ENCODE data around the gene ALKBH7. TPM values are rescaled to one million over a fixed set of nuclear protein-coding genes. Genes with fewer than 3 reads are reported as not detected.

Gene ALKBH7
- total RNA-seq, 1 experiment from 2014 or later = 81.1 TPM

DNA sequence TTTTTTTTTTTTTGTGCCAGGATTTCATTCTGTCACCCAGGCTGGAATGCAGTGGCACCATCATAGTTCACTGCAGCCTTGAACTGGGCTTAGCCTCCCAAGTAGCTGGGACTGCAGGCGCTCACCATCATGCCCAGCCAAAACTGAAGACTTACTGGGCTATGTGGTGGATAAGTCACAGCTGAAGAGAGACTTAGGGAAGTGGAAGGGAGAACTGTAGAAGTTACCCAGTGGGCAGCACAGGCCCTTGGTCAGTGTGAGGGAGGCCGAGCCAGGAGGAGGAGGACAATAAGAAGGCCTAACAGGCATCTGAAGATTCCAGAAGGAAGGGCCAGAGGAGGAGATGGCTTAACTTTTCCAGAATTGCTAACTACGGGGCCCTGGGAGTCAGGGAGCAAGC, 7.2 kb downstream of the ALKBH7 start:
- TF ChIP-seq, protein P1, sequence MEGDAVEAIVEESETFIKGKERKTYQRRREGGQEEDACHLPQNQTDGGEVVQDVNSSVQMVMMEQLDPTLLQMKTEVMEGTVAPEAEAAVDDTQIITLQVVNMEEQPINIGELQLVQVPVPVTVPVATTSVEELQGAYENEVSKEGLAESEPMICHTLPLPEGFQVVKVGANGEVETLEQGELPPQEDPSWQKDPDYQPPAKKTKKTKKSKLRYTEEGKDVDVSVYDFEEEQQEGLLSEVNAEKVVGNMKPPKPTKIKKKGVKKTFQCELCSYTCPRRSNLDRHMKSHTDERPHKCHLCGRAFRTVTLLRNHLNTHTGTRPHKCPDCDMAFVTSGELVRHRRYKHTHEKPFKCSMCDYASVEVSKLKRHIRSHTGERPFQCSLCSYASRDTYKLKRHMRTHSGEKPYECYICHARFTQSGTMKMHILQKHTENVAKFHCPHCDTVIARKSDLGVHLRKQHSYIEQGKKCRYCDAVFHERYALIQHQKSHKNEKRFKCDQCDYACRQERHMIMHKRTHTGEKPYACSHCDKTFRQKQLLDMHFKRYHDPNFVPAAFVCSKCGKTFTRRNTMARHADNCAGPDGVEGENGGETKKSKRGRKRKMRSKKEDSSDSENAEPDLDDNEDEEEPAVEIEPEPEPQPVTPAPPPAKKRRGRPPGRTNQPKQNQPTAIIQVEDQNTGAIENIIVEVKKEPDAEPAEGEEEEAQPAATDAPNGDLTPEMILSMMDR (conservative IDR thresholded peaks at IDR 0.05; ENCODE audit: low read depth, low read length) = no peak
- TF ChIP-seq EZH2phosphoT487 (IDR thresholded peaks at IDR 0.05; ENCODE audit: borderline replicate concordance, low read length) = no peak
- TF ChIP-seq EZH2 (IDR thresholded peaks at IDR 0.05; ENCODE audit: low read length, unreplicated experiment) = no peak
- intact Hi-C loops (cut with micrococcal nuclease) = no loop called here
- Histone ChIP-seq H3K27ac (ENCODE audit: low read length) (no peak overlapping the region), H3K4me1 (ENCODE audit: insufficient read depth, low read length) (no peaks in the 10 kb centered on the region), H3K4me3 (ENCODE audit: low read length) (no peak overlapping the region), H3K9me3 (ENCODE audit: low read length) (no peaks in the 10 kb centered on the region), H3K27me3 (ENCODE audit: low read length) (no peaks in the 10 kb centered on the region), H4K20me1 (ENCODE audit: low read length) (no peaks in the 10 kb centered on the region), H3K9me2 (replicated peaks; ENCODE audit: low read length) (no peaks in the 10 kb centered on the region), H3F3A (ENCODE audit: low read length, unreplicated experiment) (no peaks in the 10 kb centered on the region), H3K79me2 (ENCODE audit: low read length) (no peaks in the 10 kb centered on the region), H2AFZ (ENCODE audit: low read length) (no peak overlapping the region), H3K36me3 (ENCODE audit: low read depth, low read length) (peaks cover 37% of the 10 kb centered on the region), H3K4me2 (ENCODE audit: low read length) (no peak overlapping the region), H3K9ac (ENCODE audit: low read length) (no peak overlapping the region)
- DNase-seq = no peak
- no TSS peak for BruUV-seq (replicated peaks)
- CTCF ChIA-PET = no interaction called here
- POLR2A ChIA-PET (ENCODE audit: unreplicated experiment) = no interaction called here
- ATAC-seq = no peak

DNA sequence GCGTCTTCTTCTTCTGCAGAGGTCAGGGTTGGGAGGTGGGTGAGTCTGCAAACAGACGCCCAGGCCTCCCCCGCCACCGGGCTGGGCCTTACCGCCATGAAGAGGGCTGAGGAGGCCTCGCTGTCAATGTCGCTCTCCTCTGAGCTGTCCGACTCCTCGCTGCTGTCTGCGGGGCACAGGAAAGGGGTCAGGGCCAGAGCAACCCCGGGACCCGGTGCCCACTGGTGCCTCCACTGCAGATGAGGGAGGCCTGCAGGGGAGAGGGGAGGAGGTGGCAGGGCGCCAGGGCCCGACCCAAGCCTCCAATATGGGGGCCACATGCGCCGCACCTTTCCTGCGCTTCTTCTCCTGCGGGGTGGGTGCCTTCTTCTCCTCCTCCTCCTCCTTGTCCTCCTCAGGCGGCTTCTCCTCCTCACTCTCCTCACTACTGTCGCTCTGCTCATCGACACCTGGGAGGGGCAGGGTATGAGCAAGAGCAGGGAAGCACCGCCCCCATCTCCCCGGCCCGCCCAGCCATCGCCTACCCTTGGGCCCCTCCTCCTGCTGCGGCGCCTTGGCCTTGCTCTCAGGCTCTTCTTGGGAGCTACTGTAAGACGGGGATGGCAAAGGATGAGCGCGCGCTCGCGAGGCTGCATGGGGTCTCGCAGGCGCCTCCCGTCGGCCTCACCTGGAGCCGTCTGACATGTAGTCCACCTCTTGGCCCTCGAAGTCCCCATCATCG, 8.6 kb downstream of the ALKBH7 start:
- Histone ChIP-seq H3K79me2 (ENCODE audit: low read length) (no peaks in the 10 kb centered on the region), H3K4me2 (ENCODE audit: low read length) (no peak overlapping the region), H3K9ac (ENCODE audit: low read length) (no peak overlapping the region), H3F3A (ENCODE audit: low read length, unreplicated experiment) (no peaks in the 10 kb centered on the region), H3K27ac (ENCODE audit: low read length) (no peak overlapping the region), H3K4me3 (ENCODE audit: low read length) (no peak overlapping the region), H3K27me3 (ENCODE audit: low read length) (no peaks in the 10 kb centered on the region), H4K20me1 (ENCODE audit: low read length) (no peaks in the 10 kb centered on the region), H3K9me2 (replicated peaks; ENCODE audit: low read length) (no peaks in the 10 kb centered on the region), H3K4me1 (ENCODE audit: insufficient read depth, low read length) (no peaks in the 10 kb centered on the region), H3K9me3 (ENCODE audit: low read length) (no peaks in the 10 kb centered on the region), H2AFZ (ENCODE audit: low read length) (no peak overlapping the region), H3K36me3 (ENCODE audit: low read depth, low read length) (peaks cover 46% of the 10 kb centered on the region)
- no peak for ATAC-seq
- BruUV-seq (replicated peaks) = no TSS peak
- TF ChIP-seq EZH2 (IDR thresholded peaks at IDR 0.05; ENCODE audit: low read length, unreplicated experiment) (no peak), EZH2phosphoT487 (IDR thresholded peaks at IDR 0.05; ENCODE audit: borderline replicate concordance, low read length) (no peak)
- TF ChIP-seq, protein P1 (conservative IDR thresholded peaks at IDR 0.05; ENCODE audit: low read depth, low read length) = no peak
- intact Hi-C loops (cut with micrococcal nuclease) = no loop called here
- ChIA-PET POLR2A (ENCODE audit: unreplicated experiment) (no interaction called here), CTCF (no interaction called here)
- DNase-seq = no peak

DNA sequence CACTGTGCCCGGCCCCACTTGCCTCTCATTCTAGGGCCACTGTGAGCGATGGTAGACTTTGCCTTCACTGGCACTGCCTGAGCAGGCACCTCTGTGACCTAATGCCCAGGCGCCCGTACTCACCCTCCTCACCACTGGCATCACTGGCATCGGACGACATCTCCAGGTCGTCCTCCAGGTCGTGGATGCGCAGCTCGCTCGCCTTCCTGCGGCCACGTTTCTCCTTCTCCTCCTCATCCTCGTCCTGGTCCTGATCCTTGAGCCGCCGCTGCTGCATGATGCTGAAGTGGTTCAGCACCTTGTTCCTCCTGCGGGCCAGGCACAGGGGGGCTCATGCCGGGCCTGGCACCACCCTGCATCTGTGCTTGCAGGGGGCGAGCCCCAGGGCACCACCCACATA, 10.6 kb downstream of the ALKBH7 start:
- H3K27ac ChIP-seq (ENCODE audit: low read length) = no peak overlapping the region
- H3K36me3 ChIP-seq (ENCODE audit: low read depth, low read length) = peaks cover 59% of the 10 kb centered on the region
- no peaks in the 10 kb centered on the region for H3K9me2 ChIP-seq (replicated peaks; ENCODE audit: low read length)
- H3K79me2 ChIP-seq (ENCODE audit: low read length) = no peaks in the 10 kb centered on the region
- H3K4me3 ChIP-seq (ENCODE audit: low read length) = no peak overlapping the region
- no peaks in the 10 kb centered on the region for H3K9me3 ChIP-seq (ENCODE audit: low read length)
- CTCF ChIA-PET = no interaction called here
- no peak overlapping the region for H2AFZ ChIP-seq (ENCODE audit: low read length)
- no peaks in the 10 kb centered on the region for H3K27me3 ChIP-seq (ENCODE audit: low read length)
- no peaks in the 10 kb centered on the region for H3K4me1 ChIP-seq (ENCODE audit: insufficient read depth, low read length)
- POLR2A ChIA-PET (ENCODE audit: unreplicated experiment) = no interaction called here
- no peaks in the 10 kb centered on the region for H4K20me1 ChIP-seq (ENCODE audit: low read length)
- ATAC-seq = no peak
- DNase-seq = no peak
- no peak overlapping the region for H3K9ac ChIP-seq (ENCODE audit: low read length)
- H3F3A ChIP-seq (ENCODE audit: low read length, unreplicated experiment) = no peaks in the 10 kb centered on the region
- intact Hi-C loops (cut with micrococcal nuclease) = no loop called here
- BruUV-seq (replicated peaks) = no TSS peak
- no peak for TF ChIP-seq EZH2phosphoT487 (IDR thresholded peaks at IDR 0.05; ENCODE audit: borderline replicate concordance, low read length)
- TF ChIP-seq EZH2 (IDR thresholded peaks at IDR 0.05; ENCODE audit: low read length, unreplicated experiment) = no peak
- TF ChIP-seq, protein P1 (conservative IDR thresholded peaks at IDR 0.05; ENCODE audit: low read depth, low read length) = no peak
- no peak overlapping the region for H3K4me2 ChIP-seq (ENCODE audit: low read length)

All from PC-3 (cell line).